Peyer's patch (tissue), 4 donors: ENCODE data around the gene NEDD4L. TPM values are rescaled to one million over a fixed set of nuclear protein-coding genes. Genes with fewer than 3 reads are reported as not detected.

Source experiments
- DNase-seq, 3 donors: peaks; one replicate each; pipeline ENCODE4 v3.0.0-alpha.2; 2017 to 2019
- H3K27ac ChIP-seq, 4 donors: fragments of 200-600 bp; sonication (generic); one replicate each; pipeline ENCODE4 v1.5.1; 2016 to 2019
- H3K27me3 ChIP-seq, 2 donors: fragments of 200-600 bp; sonication (generic); one replicate each; pipeline ENCODE4 v1.5.1; 2019
- H3K36me3 ChIP-seq, 3 donors: fragments of 200-600 bp; sonication (generic); one replicate each; pipeline ENCODE4 v1.5.1; 2016 to 2019
- H3K4me1 ChIP-seq, 4 donors: fragments of 200-600 bp; sonication (generic); one replicate each; pipeline ENCODE4 v1.5.1; 2016 to 2019
- H3K4me3 ChIP-seq, 4 donors: fragments of 200-600 bp; sonication (generic); 1 replicate in 3 of 4; 2 replicates in 1 of 4; pipeline ENCODE4 v1.5.1; 2016 to 2019; ENCODE audit warnings: mild to moderate bottlenecking in 1 of 4
- H3K9me3 ChIP-seq, 4 donors: fragments of 200-600 bp; sonication (generic); one replicate each; pipeline ENCODE4 v1.5.1; 2016 to 2019; ENCODE audit warnings: mild to moderate bottlenecking in 1 of 4
- CTCF ChIP-seq, 6 experiments: fragments of 450-650 bp in 4 of 6; fragments of 200-600 bp in 2 of 6; sonication (generic) in 1 of 6; IDR thresholded peaks; one replicate each; pipeline ENCODE4 v1.5.1; 2017 to 2019; ENCODE audit warnings: antibody characterized with exemption in 6 of 6, mild to moderate bottlenecking in 3 of 6, moderate library complexity in 1 of 6
- POLR2A ChIP-seq, 2 donors: fragments of 450-650 bp; IDR thresholded peaks; one replicate each; pipeline ENCODE4 v1.5.1; 2017; ENCODE audit warnings: antibody characterized with exemption in 2 of 2, mild to moderate bottlenecking in 2 of 2, moderate library complexity in 2 of 2
- total RNA-seq, 4 donors: library from RNA; depleted of rRNA; stranded (reverse); fragments of >200 nt; gene quantifications; one replicate each; pipeline ENCODE4 v1.1.0, GENCODE V29; 2016

Gene NEDD4L
- total RNA-seq, 4 donors from 2014 or later, result 213 to 312 (median 277) TPM

- DNase-seq, result no peak
- H3K9me3 ChIP-seq, result no peaks in the 10 kb centered on the region
- H3K4me3 ChIP-seq, result no peak overlapping the region
- TF ChIP-seq POLR2A (IDR thresholded peaks at IDR 0.05) (no peak), CTCF (IDR thresholded peaks at IDR 0.05) (no peak)
- no peaks in the 10 kb centered on the region for H3K27me3 ChIP-seq
- peak overlapping the region in 3 of 4 donors; percentile 14 to 90 (median 73) for H3K27ac ChIP-seq
- H3K4me1 ChIP-seq, result peaks cover 0 to 47% (median 6%) of the 10 kb centered on the region in 4 donors
- H3K36me3 ChIP-seq, result no peaks in the 10 kb centered on the region
Observed at GRCh38 chr18:58096658-58097057, 52.6 kb downstream of the NEDD4L start.

GRCh38 chr18:58097121-58097906, 53.3 kb downstream of the NEDD4L start:
- peaks cover 0 to 48% (median 6%) of the 10 kb centered on the region in 4 donors for H3K4me1 ChIP-seq
- no peaks in the 10 kb centered on the region for H3K36me3 ChIP-seq
- no peaks in the 10 kb centered on the region for H3K9me3 ChIP-seq
- TF ChIP-seq POLR2A (IDR thresholded peaks at IDR 0.05), result peak in 1 of 2 donors; percentile 45
- TF ChIP-seq CTCF (IDR thresholded peaks at IDR 0.05), result peak in 3 of 6 experiments; percentile 11 to 17 (median 14)
- peak overlapping the region in 2 of 4 donors; percentile 5 to 16 for H3K4me3 ChIP-seq
- peak overlapping the region in 3 of 4 donors; percentile 14 to 90 (median 73) for H3K27ac ChIP-seq
- peak in 1 of 3 donors; percentile 64 for DNase-seq
- H3K27me3 ChIP-seq, result no peaks in the 10 kb centered on the region

GRCh38 chr18:58097907-58098166, 53.8 kb downstream of the NEDD4L start:
- Histone ChIP-seq H3K4me3 (peak overlapping the region in 2 of 4 donors; percentile 5 to 16), H3K27me3 (no peaks in the 10 kb centered on the region), H3K9me3 (no peaks in the 10 kb centered on the region), H3K4me1 (peaks cover 0 to 53% (median 6%) of the 10 kb centered on the region in 4 donors), H3K36me3 (no peaks in the 10 kb centered on the region), H3K27ac (peak overlapping the region in 3 of 4 donors; percentile 14 to 90 (median 73))
- DNase-seq, result no peak
- no peak for TF ChIP-seq POLR2A (IDR thresholded peaks at IDR 0.05)
- no peak for TF ChIP-seq CTCF (IDR thresholded peaks at IDR 0.05)

GRCh38 chr18:58098706-58099105, 54.7 kb downstream of the NEDD4L start:
- Histone ChIP-seq H3K9me3 (no peaks in the 10 kb centered on the region), H3K4me1 (peaks cover 0 to 53% (median 6%) of the 10 kb centered on the region in 4 donors), H3K27me3 (no peaks in the 10 kb centered on the region), H3K27ac (no peak overlapping the region), H3K36me3 (no peaks in the 10 kb centered on the region), H3K4me3 (no peak overlapping the region)
- TF ChIP-seq POLR2A (IDR thresholded peaks at IDR 0.05), result no peak
- no peak for TF ChIP-seq CTCF (IDR thresholded peaks at IDR 0.05)
- DNase-seq, result no peak

GRCh38 chr18:58100154-58100553, 56.1 kb downstream of the NEDD4L start:
- Histone ChIP-seq H3K4me1 (peaks cover 0 to 59% (median 6%) of the 10 kb centered on the region in 4 donors), H3K27ac (peak overlapping the region in 2 of 4 donors; percentile 15 to 61), H3K4me3 (no peak overlapping the region), H3K36me3 (no peaks in the 10 kb centered on the region), H3K27me3 (no peaks in the 10 kb centered on the region), H3K9me3 (no peaks in the 10 kb centered on the region)
- no peak for TF ChIP-seq POLR2A (IDR thresholded peaks at IDR 0.05)
- no peak for TF ChIP-seq CTCF (IDR thresholded peaks at IDR 0.05)
- no peak for DNase-seq
